ACC112 (cell line): ENCODE data around the gene PRICKLE2.

Source experiments
- H2AFZ ChIP-seq: fragments of 200-600 bp; sonication (generic); one replicate; pipeline ENCODE4 v1.6.0; 2017; ENCODE audit warnings: antibody characterized with exemption, low read length; ENCODE audit not compliant: unreplicated experiment
- H3K27ac ChIP-seq: fragments of 200-600 bp; sonication (generic); 2 replicates; pipeline ENCODE4 v1.5.1; 2014; ENCODE audit warnings: low read depth, mild to moderate bottlenecking, antibody characterized with exemption, low read length, moderate library complexity
- H3K27me3 ChIP-seq: fragments of 200-600 bp; sonication (generic); 2 replicates; pipeline ENCODE4 v1.6.1; 2014; ENCODE audit warnings: mild to moderate bottlenecking, antibody characterized with exemption, low read length, moderate library complexity, mixed read lengths; ENCODE audit not compliant: insufficient read depth
- H3K36me3 ChIP-seq: fragments of 200-600 bp; sonication (generic); 2 replicates; pipeline ENCODE4 v1.6.1; 2016; ENCODE audit warnings: mild to moderate bottlenecking, antibody characterized with exemption, low read length, moderate library complexity, mixed read lengths; ENCODE audit not compliant: insufficient read depth
- H3K4me1 ChIP-seq: fragments of 200-600 bp; sonication (generic); one replicate; pipeline ENCODE4 v1.6.1; 2016; ENCODE audit warnings: low read length, mixed read lengths; ENCODE audit not compliant: insufficient read depth, unreplicated experiment, control insufficient read depth
- H3K4me3 ChIP-seq: fragments of 200-600 bp; sonication (generic); 2 replicates; pipeline ENCODE4 v1.5.1; 2014; ENCODE audit warnings: mild to moderate bottlenecking, low read depth, low read length
- H3K79me2 ChIP-seq: fragments of 200-600 bp; sonication (generic); one replicate; pipeline ENCODE4 v1.6.0; 2016; ENCODE audit warnings: low read length; ENCODE audit not compliant: control insufficient read depth, unreplicated experiment, insufficient read depth

The PRICKLE2 gene

DNA sequence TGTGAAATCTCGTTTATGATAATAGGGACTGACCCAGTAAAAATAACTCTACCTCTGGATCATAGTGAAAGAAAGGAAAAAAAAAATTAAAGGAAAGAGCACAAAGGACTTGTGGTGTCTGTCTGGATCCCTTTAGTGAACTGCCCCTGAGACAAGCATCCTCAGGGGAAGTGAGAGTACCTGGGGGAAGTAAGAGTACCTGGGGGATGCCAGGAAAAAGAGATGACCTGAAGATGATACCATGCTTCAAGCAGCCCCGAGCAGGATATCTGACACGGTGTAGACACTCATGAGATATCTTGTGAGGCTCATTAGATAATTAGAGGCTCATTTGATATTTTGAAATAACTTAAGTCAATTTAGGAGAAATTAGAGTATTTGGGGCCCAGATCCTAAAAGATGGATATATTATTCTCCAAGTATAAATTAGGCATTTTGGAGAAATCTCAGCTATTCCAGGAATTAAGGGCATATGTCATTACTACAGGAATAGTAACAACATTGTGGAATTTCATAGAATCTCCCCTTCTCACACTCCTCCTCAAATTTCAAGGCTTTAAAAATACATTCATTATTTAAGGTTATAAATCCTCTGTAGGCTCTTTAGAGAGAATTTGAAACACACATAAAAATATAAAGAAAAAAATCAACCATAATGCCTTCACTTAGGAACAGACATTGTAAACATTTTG, 165.6 kb downstream of the PRICKLE2 start:
- Histone ChIP-seq H3K4me3 (no peak overlapping the region), H2AFZ (no peak overlapping the region), H3K27me3 (peaks cover 9% of the 10 kb centered on the region; the same call in 1 of the 2 replicates), H3K4me1 (peaks cover 13% of the 10 kb centered on the region), H3K36me3 (no peaks in the 10 kb centered on the region), H3K27ac (no peak overlapping the region), H3K79me2 (no peaks in the 10 kb centered on the region)

DNA sequence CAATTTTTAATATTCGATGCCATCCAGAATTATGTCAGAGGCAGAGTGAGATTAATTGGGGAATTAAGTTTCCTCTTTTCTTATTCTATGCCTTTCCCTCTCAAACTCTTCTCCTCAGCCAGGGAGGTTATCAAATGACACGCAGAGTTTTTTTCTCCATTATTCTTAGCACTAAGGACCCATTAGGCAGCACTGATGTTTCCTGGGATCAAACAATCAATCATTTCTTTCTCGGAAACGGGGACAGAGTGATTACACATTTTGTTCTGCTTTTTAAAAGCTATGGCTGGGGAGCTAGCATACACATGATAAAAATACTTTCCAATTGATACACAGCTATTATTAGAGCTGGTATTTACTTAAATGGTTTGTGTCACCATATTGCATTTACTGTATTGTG, 166.7 kb downstream of the PRICKLE2 start:
- Histone ChIP-seq H3K27ac (no peak overlapping the region), H3K4me1 (peaks cover 8% of the 10 kb centered on the region), H3K36me3 (no peaks in the 10 kb centered on the region), H2AFZ (no peak overlapping the region), H3K4me3 (no peak overlapping the region), H3K79me2 (no peaks in the 10 kb centered on the region), H3K27me3 (peaks cover 9% of the 10 kb centered on the region; the same call in 1 of the 2 replicates)

- Histone ChIP-seq H3K4me1 (no peaks in the 10 kb centered on the region), H3K36me3 (no peaks in the 10 kb centered on the region), H2AFZ (no peak overlapping the region), H3K4me3 (no peak overlapping the region), H3K27me3 (peaks cover 9% of the 10 kb centered on the region; the same call in 1 of the 2 replicates), H3K79me2 (no peaks in the 10 kb centered on the region), H3K27ac (no peak overlapping the region)
These were observed 168.0 kb downstream of the PRICKLE2 start for GRCh38 chr3:64057231-64057630.

DNA sequence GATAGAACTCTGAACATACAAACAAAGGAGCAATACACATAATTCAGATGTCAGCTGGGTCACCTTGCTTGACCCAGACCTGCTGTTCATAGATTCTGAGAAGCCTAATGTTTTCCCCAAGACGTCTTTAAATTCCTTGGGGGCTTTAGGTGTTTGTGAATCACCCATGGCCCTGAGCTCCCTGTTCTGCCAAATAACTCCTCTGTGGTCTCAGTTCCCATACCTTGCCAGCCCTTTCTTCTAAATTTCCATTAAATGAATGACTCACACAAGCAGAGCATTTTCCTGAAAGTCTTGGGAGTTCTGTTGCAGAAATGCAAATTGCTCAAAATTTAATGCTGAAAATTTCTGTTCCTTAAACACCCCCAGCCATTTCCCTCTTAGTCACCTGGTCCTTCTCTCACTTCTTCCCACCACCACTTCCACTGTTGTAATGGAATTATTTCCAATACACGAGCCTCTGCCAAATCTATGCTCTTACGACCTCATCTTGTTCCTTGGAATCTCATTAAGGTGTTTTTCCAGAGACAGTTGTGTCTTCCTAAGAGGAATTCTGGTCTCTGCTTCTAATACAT, 168.6 kb downstream of the PRICKLE2 start:
- Histone ChIP-seq H3K4me3 (no peak overlapping the region), H3K79me2 (no peaks in the 10 kb centered on the region), H3K4me1 (no peaks in the 10 kb centered on the region), H3K27ac (no peak overlapping the region), H2AFZ (no peak overlapping the region), H3K36me3 (no peaks in the 10 kb centered on the region), H3K27me3 (peaks cover 9% of the 10 kb centered on the region; the same call in 1 of the 2 replicates)

GRCh38 chr3:64055076-64055475, 170.2 kb downstream of the PRICKLE2 start:
- H3K79me2 ChIP-seq = no peaks in the 10 kb centered on the region
- H3K27ac ChIP-seq = no peak overlapping the region
- no peaks in the 10 kb centered on the region for H3K36me3 ChIP-seq
- H3K27me3 ChIP-seq = peaks cover 9% of the 10 kb centered on the region; the same call in 1 of the 2 replicates
- H3K4me1 ChIP-seq = no peaks in the 10 kb centered on the region
- H3K4me3 ChIP-seq = no peak overlapping the region
- no peak overlapping the region for H2AFZ ChIP-seq

GRCh38 chr3:64054488-64054887, 170.8 kb downstream of the PRICKLE2 start:
- Histone ChIP-seq H3K27ac (no peak overlapping the region), H3K79me2 (no peaks in the 10 kb centered on the region), H2AFZ (no peak overlapping the region), H3K27me3 (peaks cover 9% of the 10 kb centered on the region; the same call in 1 of the 2 replicates), H3K4me1 (no peaks in the 10 kb centered on the region), H3K36me3 (no peaks in the 10 kb centered on the region), H3K4me3 (no peak overlapping the region)

DNA sequence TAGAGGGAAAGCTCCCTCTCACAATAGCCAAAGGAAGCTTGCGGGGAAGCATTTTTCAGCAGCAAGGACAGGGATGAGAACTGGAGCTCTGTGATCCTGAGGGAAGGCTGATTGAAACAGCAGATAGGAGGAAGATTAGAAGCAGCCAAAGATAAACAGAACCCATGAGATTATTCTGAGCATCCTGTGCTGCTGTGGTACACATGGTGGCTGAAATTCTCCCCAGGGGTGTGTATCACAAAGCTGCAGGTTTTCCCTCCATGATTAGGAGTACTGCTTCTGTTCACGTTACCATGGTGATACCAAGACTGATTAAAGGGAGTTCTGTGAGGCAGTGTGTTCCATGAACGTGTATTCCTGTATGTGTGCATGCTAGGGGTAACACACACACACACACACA, 171.7 kb downstream of the PRICKLE2 start:
- Histone ChIP-seq H3K27me3 (peaks cover 7% of the 10 kb centered on the region; the same call in 1 of the 2 replicates), H3K27ac (no peak overlapping the region), H3K79me2 (no peaks in the 10 kb centered on the region), H3K4me1 (peaks cover 5% of the 10 kb centered on the region), H3K4me3 (no peak overlapping the region), H2AFZ (no peak overlapping the region), H3K36me3 (no peaks in the 10 kb centered on the region)

GRCh38 chr3:64053117-64053516, 172.1 kb downstream of the PRICKLE2 start:
- H3K36me3 ChIP-seq = no peaks in the 10 kb centered on the region
- 0 out of 2 replicates have a peak, but pooled peaks cover 3% of the 10 kb centered on the region for H3K27me3 ChIP-seq
- H3K4me3 ChIP-seq = no peak overlapping the region
- H2AFZ ChIP-seq = no peak overlapping the region
- H3K4me1 ChIP-seq = peaks cover 6% of the 10 kb centered on the region
- H3K27ac ChIP-seq = no peak overlapping the region
- no peaks in the 10 kb centered on the region for H3K79me2 ChIP-seq

GRCh38 chr3:64049832-64050231, 175.4 kb downstream of the PRICKLE2 start:
- H3K4me3 ChIP-seq = no peak overlapping the region
- no peaks in the 10 kb centered on the region for H3K79me2 ChIP-seq
- no peaks in the 10 kb centered on the region for H3K27me3 ChIP-seq
- no peak overlapping the region for H2AFZ ChIP-seq
- H3K4me1 ChIP-seq = peaks cover 6% of the 10 kb centered on the region
- no peak overlapping the region for H3K27ac ChIP-seq
- no peaks in the 10 kb centered on the region for H3K36me3 ChIP-seq

GRCh38 chr3:64049136-64049535, 176.1 kb downstream of the PRICKLE2 start:
- Histone ChIP-seq H3K4me3 (no peak overlapping the region), H3K27me3 (no peaks in the 10 kb centered on the region), H2AFZ (no peak overlapping the region), H3K79me2 (no peaks in the 10 kb centered on the region), H3K27ac (no peak overlapping the region), H3K4me1 (peaks cover 6% of the 10 kb centered on the region), H3K36me3 (no peaks in the 10 kb centered on the region)

DNA sequence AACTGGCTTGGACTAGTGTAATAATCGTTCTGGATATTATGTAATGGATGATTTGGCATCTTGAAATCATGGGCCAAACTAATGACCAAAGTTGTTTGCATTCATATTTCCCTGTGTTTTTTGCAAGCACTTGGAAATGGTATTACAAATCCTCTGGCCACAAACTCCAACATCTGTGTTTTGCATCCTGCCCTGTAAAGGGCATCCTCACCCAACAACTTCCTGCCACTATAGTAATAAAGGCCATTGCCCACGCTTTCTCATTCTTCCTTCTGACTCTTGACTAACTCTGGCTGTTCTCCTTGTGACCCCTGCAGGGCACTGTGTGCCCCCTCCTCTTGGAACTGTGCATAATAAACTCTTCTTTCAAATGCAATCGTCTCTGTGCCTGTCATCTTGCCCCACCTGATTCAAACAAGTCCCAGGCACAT, 176.6 kb downstream of the PRICKLE2 start:
- no peak overlapping the region for H3K27ac ChIP-seq
- H3K79me2 ChIP-seq = no peaks in the 10 kb centered on the region
- peaks cover 6% of the 10 kb centered on the region for H3K4me1 ChIP-seq
- no peak overlapping the region for H3K4me3 ChIP-seq
- no peak overlapping the region for H2AFZ ChIP-seq
- no peaks in the 10 kb centered on the region for H3K36me3 ChIP-seq
- H3K27me3 ChIP-seq = no peaks in the 10 kb centered on the region
